Measurements from ENCODE around the gene PBXIP1.

Gene PBXIP1

DNA sequence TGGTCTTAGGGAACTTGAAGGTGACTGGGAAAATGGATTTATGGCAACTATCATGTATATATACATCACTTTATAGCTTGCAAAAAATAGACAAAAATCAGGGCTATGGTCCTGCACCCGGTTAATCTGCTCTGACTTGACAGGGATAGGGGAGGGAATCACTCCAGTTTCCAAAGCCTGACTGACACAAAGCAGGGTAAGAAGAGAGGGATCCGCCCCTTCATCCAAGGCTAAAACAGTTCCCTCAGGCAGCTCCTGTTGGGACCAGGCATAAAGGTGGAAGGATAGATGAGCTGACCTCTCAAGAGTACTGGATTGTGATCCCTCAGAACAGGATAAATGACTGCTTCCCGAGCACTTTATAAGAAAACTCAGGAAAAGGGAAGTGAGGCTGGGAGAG, 1.4 kb downstream of the PBXIP1 start:
- H3K36me3 ChIP-seq (ENCODE audit: control insufficient read depth, insufficient read depth, low read length) = peaks cover 35% of the 10 kb centered on the region
- H3K4me1 ChIP-seq (ENCODE audit: control insufficient read depth, insufficient read depth, low read length, poor library complexity, severe bottlenecking) = peaks cover 30% of the 10 kb centered on the region
- 79 to 90% methylated on average over 2 of the region's 3 CpGs for WGBS, 2 experiments (ENCODE audit: insufficient coverage in 2 of 2)
- H3K9me3 ChIP-seq (ENCODE audit: control insufficient read depth, low read length) = no peaks in the 10 kb centered on the region
- H3K27ac ChIP-seq (ENCODE audit: low read depth, low read length, severe bottlenecking) = no peak overlapping the region
- H3K4me3 ChIP-seq (ENCODE audit: extremely low read depth, insufficient read depth, low read length, poor library complexity, severe bottlenecking) = no peak overlapping the region

DNA sequence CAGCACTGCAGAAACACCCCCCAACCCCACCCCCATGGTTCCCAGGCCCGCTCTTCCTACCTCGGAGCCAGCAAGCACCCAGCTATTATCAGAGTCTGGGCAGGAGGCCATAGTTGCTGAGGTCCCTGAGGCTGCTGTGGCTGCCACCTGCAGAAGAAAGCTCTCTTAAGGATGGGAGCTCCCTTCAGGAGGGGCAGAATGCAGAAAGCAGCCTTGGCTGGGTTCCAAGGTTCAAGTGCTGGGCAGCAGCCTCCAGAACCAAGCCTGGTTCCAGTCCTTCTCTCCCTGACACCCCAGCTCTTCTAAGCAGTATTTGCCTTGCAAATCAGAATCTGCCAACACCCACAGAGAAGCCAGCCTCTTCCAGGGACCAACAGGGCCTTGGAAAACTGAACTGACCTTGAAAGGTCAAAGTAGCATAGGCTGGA, 2.3 kb downstream of the PBXIP1 start:
- H3K36me3 ChIP-seq (ENCODE audit: control insufficient read depth, insufficient read depth, low read length) = peaks cover 25% of the 10 kb centered on the region
- H3K4me1 ChIP-seq (ENCODE audit: control insufficient read depth, insufficient read depth, low read length, poor library complexity, severe bottlenecking) = peaks cover 30% of the 10 kb centered on the region
- no peaks in the 10 kb centered on the region for H3K9me3 ChIP-seq (ENCODE audit: control insufficient read depth, low read length)
- H3K4me3 ChIP-seq (ENCODE audit: extremely low read depth, insufficient read depth, low read length, poor library complexity, severe bottlenecking) = no peak overlapping the region
- no peak overlapping the region for H3K27ac ChIP-seq (ENCODE audit: low read depth, low read length, severe bottlenecking)
- WGBS, 2 experiments (ENCODE audit: insufficient coverage in 2 of 2) = 100% methylated on average over 2 of the region's 2 CpGs; no CpG with 5 or more reads in 1 of the 2 experiments

DNA sequence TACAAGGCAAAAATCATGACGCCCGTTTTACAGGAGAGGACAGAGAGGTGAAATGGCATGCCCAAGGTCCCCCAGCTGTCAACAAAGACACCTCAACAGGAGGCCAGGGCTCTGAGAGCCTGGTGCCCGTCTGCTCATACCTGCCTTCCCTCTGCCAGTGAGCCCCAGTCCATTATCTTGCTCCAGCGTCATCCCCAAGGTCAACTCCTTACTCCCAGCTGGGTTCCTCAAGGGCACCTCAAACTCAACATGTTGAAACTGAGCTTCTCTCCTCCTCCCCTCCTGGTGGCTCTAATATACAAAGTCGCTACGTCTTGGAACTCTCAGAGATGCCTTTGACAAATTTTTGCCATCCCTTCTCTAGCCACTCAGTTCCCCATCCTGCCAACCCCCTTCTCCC, 3.2 kb downstream of the PBXIP1 start:
- Histone ChIP-seq H3K4me1 (ENCODE audit: control insufficient read depth, insufficient read depth, low read length, poor library complexity, severe bottlenecking) (peaks cover 30% of the 10 kb centered on the region), H3K9me3 (ENCODE audit: control insufficient read depth, low read length) (no peaks in the 10 kb centered on the region), H3K4me3 (ENCODE audit: extremely low read depth, insufficient read depth, low read length, poor library complexity, severe bottlenecking) (no peak overlapping the region), H3K27ac (ENCODE audit: low read depth, low read length, severe bottlenecking) (no peak overlapping the region), H3K36me3 (ENCODE audit: control insufficient read depth, insufficient read depth, low read length) (peaks cover 24% of the 10 kb centered on the region)
- WGBS, 2 experiments (ENCODE audit: insufficient coverage in 2 of 2) = 92 to 93% methylated on average over 4 to 6 of the region's 6 CpGs

DNA sequence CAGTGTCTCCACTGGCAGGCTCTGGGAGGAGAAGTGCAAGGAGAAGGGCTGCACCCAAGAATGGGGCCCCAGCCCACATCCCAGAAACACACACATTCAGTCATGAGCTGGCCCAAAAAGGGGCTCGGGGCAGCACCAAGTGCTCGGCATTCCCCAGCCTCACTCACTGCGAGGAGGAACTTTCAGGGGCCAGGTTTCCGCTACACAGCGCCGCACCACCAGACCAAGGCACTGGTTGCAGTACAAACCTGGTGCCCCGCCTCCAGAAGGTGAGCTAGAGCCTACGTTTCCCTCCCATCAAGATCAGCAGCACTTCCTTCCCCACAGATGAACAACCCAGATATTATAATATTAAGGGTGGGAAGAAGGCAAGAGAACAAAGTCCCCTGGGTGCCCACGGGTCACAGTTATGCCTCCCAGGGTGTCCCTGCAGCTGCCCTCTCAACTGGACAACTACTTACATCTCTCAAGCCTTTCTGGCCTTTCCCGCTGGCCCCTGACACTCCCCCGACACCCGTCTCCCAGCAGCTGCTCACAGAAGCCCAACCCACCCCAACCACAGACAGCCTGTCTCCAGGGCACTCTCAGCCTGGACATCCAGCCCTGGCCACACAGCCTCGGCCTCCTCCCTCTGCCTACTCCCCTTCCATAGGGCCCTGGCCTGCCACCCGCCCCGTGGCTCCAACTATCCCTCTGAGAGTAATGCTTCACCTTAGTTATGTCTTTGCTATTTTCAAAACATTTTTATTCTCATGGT, 3.8 kb downstream of the PBXIP1 start:
- no peaks in the 10 kb centered on the region for H3K9me3 ChIP-seq (ENCODE audit: control insufficient read depth, low read length)
- H3K27ac ChIP-seq (ENCODE audit: low read depth, low read length, severe bottlenecking) = no peak overlapping the region
- peaks cover 27% of the 10 kb centered on the region for H3K36me3 ChIP-seq (ENCODE audit: control insufficient read depth, insufficient read depth, low read length)
- H3K4me3 ChIP-seq (ENCODE audit: extremely low read depth, insufficient read depth, low read length, poor library complexity, severe bottlenecking) = no peak overlapping the region
- peaks cover 24% of the 10 kb centered on the region for H3K4me1 ChIP-seq (ENCODE audit: control insufficient read depth, insufficient read depth, low read length, poor library complexity, severe bottlenecking)
- WGBS, 2 experiments (ENCODE audit: insufficient coverage in 2 of 2) = 86 to 91% methylated on average over 10 to 14 of the region's 15 CpGs

DNA sequence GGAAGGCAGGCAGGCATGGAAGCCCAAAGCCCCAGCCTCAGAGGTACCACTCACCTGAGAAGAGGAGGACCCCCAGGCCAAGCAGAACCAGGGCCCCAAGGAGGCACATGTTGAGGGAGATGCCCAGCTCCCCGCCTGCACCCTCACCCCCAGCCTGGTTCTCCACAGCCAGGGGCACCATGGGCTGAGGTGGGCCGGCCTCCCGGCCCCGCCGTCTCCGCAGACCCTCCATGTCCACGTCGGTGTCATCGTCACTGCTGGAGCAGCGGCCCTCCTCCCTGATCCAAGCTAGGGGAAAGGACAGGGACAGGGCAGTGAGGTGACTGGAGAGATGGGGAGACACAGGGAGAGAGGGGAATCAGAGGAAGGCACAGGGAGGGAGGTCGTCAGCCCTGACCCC, 7.8 kb downstream of the PBXIP1 start:
- Histone ChIP-seq H3K4me1 (ENCODE audit: control insufficient read depth, insufficient read depth, low read length, poor library complexity, severe bottlenecking) (no peaks in the 10 kb centered on the region), H3K27ac (ENCODE audit: low read depth, low read length, severe bottlenecking) (no peak overlapping the region), H3K4me3 (ENCODE audit: extremely low read depth, insufficient read depth, low read length, poor library complexity, severe bottlenecking) (no peak overlapping the region), H3K36me3 (ENCODE audit: control insufficient read depth, insufficient read depth, low read length) (peaks cover 45% of the 10 kb centered on the region), H3K9me3 (ENCODE audit: control insufficient read depth, low read length) (no peaks in the 10 kb centered on the region)
- WGBS, 2 experiments (ENCODE audit: insufficient coverage in 2 of 2) = 93 to 97% methylated on average over 6 to 11 of the region's 11 CpGs

DNA sequence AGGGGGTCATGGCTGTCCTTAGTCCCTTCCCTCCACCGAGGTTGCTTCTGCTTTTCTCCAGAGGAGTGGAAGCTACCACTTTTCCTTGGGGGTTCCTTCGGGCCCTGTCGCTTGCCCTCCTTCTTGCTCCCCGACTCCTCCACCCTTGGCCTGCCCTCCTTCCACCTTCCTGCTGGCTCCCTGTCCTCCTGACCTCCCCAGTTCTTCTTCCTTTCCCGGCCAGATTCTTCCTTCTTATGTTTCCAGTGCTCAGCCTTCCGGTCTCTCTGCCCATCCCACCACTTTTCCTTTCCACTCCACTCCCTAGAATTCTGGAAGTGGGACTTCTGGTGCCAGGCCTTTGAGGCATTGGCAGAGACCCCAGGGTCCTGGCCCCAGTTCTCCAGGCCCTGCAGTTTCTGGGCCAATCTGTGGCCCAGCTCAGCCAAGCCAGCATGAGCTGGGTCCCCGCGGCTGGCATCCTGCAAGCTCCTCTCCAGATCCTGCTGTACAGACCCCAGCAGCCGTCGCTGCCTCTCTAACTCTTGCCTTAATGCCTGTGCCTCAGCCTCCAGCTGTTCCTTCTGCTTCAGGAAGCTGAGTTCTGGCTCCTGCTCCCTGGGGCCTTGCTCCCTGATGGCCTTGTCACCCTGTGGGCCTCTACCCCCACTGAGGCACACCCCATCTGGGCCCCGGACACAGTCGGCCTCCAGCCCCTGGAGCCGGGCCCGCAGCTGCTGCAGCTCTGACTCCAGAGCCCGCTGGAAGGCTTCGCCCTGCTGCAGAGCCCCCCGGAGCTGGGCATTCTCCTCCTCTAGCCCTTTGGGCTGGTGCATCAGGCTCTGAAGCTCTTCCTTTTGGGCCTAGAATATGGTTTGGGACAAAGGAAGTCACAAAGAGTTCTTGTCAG, 9.7 kb downstream of the PBXIP1 start:
- H3K4me1 ChIP-seq (ENCODE audit: control insufficient read depth, insufficient read depth, low read length, poor library complexity, severe bottlenecking) = peaks cover 9% of the 10 kb centered on the region
- 92 to 95% methylated on average over 15 of the region's 17 CpGs for WGBS, 2 experiments (ENCODE audit: insufficient coverage in 2 of 2)
- no peak overlapping the region for H3K27ac ChIP-seq (ENCODE audit: low read depth, low read length, severe bottlenecking)
- H3K4me3 ChIP-seq (ENCODE audit: extremely low read depth, insufficient read depth, low read length, poor library complexity, severe bottlenecking) = no peak overlapping the region
- peaks cover 45% of the 10 kb centered on the region for H3K36me3 ChIP-seq (ENCODE audit: control insufficient read depth, insufficient read depth, low read length)
- H3K9me3 ChIP-seq (ENCODE audit: control insufficient read depth, low read length) = no peaks in the 10 kb centered on the region

DNA sequence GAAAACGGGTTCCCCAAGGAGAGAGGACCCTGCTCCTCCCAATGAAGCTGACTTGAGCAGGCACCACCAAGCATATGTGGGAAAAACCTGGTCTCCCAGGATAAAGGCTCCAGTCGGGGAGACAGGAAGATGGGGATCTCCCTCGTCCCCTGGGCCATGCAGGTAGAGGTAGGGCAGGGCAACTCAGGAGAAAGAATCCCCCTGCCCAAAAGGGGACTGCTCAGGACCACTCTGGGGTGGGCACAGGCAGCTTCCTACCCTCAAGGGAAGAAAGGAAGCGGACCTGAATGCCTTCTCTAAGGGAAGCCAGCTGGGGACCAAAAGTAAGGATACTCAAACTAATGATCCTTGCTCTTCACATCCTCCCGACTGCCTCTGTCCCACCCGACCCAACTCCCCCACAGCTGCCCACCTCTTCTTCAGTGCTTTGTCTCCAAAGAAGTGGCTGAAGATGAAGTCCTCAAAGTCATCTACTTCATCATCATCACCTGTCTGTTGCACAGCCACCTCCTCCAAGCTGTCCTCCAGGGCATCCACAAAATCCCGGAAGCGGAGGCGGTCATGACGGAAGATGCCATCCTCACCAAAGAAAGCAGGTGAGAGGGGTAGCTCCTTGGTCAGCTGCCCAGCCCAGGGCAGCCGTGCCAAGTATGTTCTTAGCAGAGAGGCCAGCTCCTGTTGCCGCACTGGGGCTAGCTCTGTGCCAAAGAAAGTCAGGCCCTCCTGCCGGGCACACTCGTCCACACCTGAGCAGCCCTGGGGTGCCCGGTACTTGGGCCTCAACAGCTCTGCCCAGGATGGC, 10.5 kb downstream of the PBXIP1 start:
- H3K36me3 ChIP-seq (ENCODE audit: control insufficient read depth, insufficient read depth, low read length) = peaks cover 36% of the 10 kb centered on the region
- peaks cover 11% of the 10 kb centered on the region for H3K4me1 ChIP-seq (ENCODE audit: control insufficient read depth, insufficient read depth, low read length, poor library complexity, severe bottlenecking)
- no peak overlapping the region for H3K27ac ChIP-seq (ENCODE audit: low read depth, low read length, severe bottlenecking)
- H3K4me3 ChIP-seq (ENCODE audit: extremely low read depth, insufficient read depth, low read length, poor library complexity, severe bottlenecking) = no peak overlapping the region
- WGBS, 2 experiments (ENCODE audit: insufficient coverage in 2 of 2) = 89 to 92% methylated on average over 12 to 14 of the region's 15 CpGs
- no peaks in the 10 kb centered on the region for H3K9me3 ChIP-seq (ENCODE audit: control insufficient read depth, low read length)

DNA sequence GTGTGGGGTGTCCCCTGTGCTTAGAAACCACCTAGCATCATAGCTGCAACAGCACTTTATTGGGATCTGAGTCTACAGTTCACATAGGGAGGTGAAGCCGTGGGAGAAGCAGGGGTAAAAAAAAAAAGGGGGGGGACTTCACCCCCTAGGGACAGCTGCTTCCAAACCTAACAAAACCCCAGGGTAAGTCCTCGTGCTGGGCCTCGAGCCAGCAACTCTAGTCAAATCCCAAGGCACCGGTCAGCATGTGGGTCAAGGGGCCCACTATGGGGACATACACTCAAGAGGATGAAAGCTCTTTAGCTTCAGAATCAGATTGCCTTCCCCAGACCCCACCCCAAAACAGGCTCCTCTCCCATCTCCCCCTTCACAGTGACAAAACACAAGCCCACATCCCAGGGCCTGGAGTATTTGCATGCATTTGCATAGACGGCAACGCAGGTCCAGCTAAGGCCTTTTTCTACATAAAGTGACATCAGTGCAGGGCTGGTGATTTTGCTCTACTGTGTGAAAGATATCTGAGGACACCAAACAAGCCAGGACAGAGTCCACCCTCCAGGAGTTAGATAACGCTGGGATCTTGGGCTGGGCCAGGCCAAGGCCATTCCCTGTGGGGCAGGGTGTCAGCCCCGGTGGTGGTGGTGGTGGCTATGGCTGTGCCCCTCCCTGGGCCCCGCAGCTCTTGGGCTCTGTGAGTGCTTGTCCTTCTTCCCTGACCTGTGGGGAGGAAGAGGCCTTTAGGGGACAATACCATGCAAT, 11.3 kb downstream of the PBXIP1 start:
- no peak overlapping the region for H3K4me3 ChIP-seq (ENCODE audit: extremely low read depth, insufficient read depth, low read length, poor library complexity, severe bottlenecking)
- H3K27ac ChIP-seq (ENCODE audit: low read depth, low read length, severe bottlenecking) = no peak overlapping the region
- H3K9me3 ChIP-seq (ENCODE audit: control insufficient read depth, low read length) = no peaks in the 10 kb centered on the region
- 85 to 94% methylated on average over 5 to 7 of the region's 9 CpGs for WGBS, 2 experiments (ENCODE audit: insufficient coverage in 2 of 2)
- H3K36me3 ChIP-seq (ENCODE audit: control insufficient read depth, insufficient read depth, low read length) = peaks cover 34% of the 10 kb centered on the region
- H3K4me1 ChIP-seq (ENCODE audit: control insufficient read depth, insufficient read depth, low read length, poor library complexity, severe bottlenecking) = peaks cover 11% of the 10 kb centered on the region

DNA sequence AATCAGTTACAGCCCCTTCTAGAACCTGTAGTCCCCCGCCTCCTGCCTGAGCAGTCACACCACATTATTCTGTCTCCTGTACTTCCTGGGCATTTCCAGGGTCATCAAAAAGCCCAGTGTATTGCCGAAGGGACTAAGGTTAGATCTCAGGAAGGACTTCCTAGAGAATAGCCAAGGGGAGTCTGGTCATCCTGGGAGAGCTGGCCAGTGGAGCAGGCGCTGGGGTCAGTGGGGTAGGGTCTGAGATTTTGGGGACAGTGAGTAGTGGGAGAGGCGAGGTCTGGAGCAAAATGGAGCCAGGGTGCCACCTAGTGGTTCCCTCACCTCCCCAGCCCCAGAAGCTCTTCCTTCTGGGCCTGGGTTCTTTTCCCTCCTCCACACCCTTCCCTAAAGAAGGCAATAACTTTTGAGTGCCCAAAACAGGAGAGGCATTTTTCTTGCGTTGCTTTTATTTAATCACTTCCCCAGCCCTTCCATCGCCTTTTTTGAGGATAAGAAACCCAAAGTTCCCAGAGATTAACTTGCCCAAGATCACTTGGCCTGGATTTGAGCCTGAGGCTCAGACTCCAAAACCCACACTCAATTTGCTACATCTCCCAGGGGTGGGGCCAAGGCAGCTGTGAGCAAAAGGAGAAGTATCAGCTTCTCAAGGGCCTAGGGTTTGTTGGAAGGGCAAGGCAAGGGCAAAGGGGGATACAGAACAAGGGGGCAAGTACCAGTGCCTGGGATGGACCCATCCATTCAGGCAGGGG, 12.1 kb downstream of the PBXIP1 start:
- WGBS, 2 experiments (ENCODE audit: insufficient coverage in 2 of 2) = 10 to 52% methylated on average over 2 to 5 of the region's 6 CpGs
- Histone ChIP-seq H3K4me1 (ENCODE audit: control insufficient read depth, insufficient read depth, low read length, poor library complexity, severe bottlenecking) (peaks cover 11% of the 10 kb centered on the region), H3K27ac (ENCODE audit: low read depth, low read length, severe bottlenecking) (no peak overlapping the region), H3K4me3 (ENCODE audit: extremely low read depth, insufficient read depth, low read length, poor library complexity, severe bottlenecking) (no peak overlapping the region), H3K36me3 (ENCODE audit: control insufficient read depth, insufficient read depth, low read length) (peaks cover 34% of the 10 kb centered on the region), H3K9me3 (ENCODE audit: control insufficient read depth, low read length) (no peaks in the 10 kb centered on the region)
